HepG2 (cell line): Measurements from ENCODE around the gene KISS1.

Source experiments
- CC2D1A ChIP-seq: sonication (generic); formaldehyde crosslinking; IDR thresholded peaks from 2 replicates; pipeline ENCODE4 v1.8.1; 2023; ENCODE audit warnings: mild to moderate bottlenecking, missing genetic modification reagents
- CEBPG ChIP-seq: IDR thresholded peaks from 2 replicates; pipeline ENCODE4 v1.6.1; 2016
- EP300 ChIP-seq, 3 experiments: sonication (generic) in 1 of 3; formaldehyde crosslinking in 1 of 3; IDR thresholded peaks; 2 replicates each; pipeline versions ENCODE4 v1.5.1 to v1.6.1; 2011 to 2020; ENCODE audit warnings: low read depth in 2 of 3, low read length in 2 of 3, borderline replicate concordance in 1 of 3, improper control_type of control experiment in 1 of 3, mild to moderate bottlenecking in 1 of 3, missing genetic modification reagents in 1 of 3, moderate library complexity in 1 of 3
- GABPB1 ChIP-seq: IDR thresholded peaks from 2 replicates; pipeline ENCODE4 v1.6.1; 2016; ENCODE audit warnings: mild to moderate bottlenecking, missing genetic modification reagents, moderate library complexity, missing compliant biosample characterization
- GATAD2A ChIP-seq: IDR thresholded peaks from 2 replicates; pipeline ENCODE4 v1.6.1; 2016
- IRF2 ChIP-seq: IDR thresholded peaks from 2 replicates; pipeline ENCODE4 v1.6.1; 2018; ENCODE audit warnings: missing genetic modification reagents, missing compliant biosample characterization
- MAFF ChIP-seq: IDR thresholded peaks from 2 replicates; pipeline ENCODE4 v1.6.1; 2011; ENCODE audit warnings: low read depth, low read length, improper control_type of control experiment
- RFX5 ChIP-seq: IDR thresholded peaks from 2 replicates; pipeline ENCODE4 v1.6.1; 2011; ENCODE audit warnings: low read depth, low read length, improper control_type of control experiment
- YEATS2 ChIP-seq: sonication (generic); formaldehyde crosslinking; IDR thresholded peaks from 2 replicates; pipeline ENCODE4 v1.4.0; 2020; ENCODE audit warnings: missing genetic modification reagents, borderline replicate concordance
- ZBTB3 ChIP-seq: sonication (generic); formaldehyde crosslinking; IDR thresholded peaks from 2 replicates; pipeline ENCODE4 v1.4.0; 2020; ENCODE audit warnings: low read depth, mild to moderate bottlenecking, moderate library complexity, missing genetic modification reagents, borderline replicate concordance
- ZBTB42 ChIP-seq: sonication (generic); formaldehyde crosslinking; IDR thresholded peaks from 2 replicates; pipeline ENCODE4 v1.5.0; 2020; ENCODE audit warnings: mild to moderate bottlenecking, missing genetic modification reagents
- TF ChIP-seq, protein P1 (sequence below): fragments of 450-650 bp; IDR thresholded peaks from 2 replicates; pipeline ENCODE4 v1.6.1; 2017
- TF ChIP-seq, protein P2 (sequence below): sonication (generic); formaldehyde crosslinking; IDR thresholded peaks from 2 replicates; pipeline ENCODE4 v1.4.0; 2020; ENCODE audit warnings: missing genetic modification reagents, borderline replicate concordance

DNA sequence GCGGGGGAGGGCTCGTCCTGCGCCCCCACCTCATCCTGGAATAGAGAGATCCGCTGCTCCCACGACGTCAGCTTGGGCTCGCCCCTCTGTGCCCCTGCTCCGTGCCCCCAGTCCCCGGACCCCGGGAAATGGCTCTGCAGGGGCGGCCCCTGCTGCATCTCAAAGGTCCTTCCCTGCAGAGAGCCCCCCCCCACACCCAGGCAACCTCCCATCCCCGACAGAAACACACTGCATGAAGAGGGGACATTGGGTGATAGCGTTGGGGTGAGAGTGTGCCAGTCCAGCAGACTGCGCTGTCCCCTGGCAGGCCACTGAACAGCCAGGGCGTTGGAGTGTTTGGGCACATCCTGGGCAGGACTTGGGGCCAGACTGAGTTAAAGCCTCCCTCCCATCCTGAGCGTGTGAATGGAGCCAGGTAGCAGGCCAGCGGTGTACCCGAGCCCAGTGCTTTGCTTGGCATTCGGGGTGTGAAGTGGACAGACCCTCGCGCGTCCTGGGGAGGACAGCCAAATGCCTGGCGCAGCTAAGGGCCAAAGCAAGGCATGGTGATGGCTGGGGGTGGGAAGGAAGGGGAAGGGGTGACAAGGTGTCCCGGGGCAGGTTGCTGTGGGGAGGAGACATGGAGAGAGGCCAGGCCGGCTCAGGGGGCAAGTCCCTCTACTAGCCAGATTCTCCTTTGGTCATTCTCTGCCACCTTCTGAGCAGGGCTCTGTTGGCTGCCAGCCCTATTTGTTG is 43.8 kb downstream of the KISS1 start:
- TF ChIP-seq, protein P1, sequence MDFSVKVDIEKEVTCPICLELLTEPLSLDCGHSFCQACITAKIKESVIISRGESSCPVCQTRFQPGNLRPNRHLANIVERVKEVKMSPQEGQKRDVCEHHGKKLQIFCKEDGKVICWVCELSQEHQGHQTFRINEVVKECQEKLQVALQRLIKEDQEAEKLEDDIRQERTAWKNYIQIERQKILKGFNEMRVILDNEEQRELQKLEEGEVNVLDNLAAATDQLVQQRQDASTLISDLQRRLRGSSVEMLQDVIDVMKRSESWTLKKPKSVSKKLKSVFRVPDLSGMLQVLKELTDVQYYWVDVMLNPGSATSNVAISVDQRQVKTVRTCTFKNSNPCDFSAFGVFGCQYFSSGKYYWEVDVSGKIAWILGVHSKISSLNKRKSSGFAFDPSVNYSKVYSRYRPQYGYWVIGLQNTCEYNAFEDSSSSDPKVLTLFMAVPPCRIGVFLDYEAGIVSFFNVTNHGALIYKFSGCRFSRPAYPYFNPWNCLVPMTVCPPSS = no peak
- TF ChIP-seq, protein P2, sequence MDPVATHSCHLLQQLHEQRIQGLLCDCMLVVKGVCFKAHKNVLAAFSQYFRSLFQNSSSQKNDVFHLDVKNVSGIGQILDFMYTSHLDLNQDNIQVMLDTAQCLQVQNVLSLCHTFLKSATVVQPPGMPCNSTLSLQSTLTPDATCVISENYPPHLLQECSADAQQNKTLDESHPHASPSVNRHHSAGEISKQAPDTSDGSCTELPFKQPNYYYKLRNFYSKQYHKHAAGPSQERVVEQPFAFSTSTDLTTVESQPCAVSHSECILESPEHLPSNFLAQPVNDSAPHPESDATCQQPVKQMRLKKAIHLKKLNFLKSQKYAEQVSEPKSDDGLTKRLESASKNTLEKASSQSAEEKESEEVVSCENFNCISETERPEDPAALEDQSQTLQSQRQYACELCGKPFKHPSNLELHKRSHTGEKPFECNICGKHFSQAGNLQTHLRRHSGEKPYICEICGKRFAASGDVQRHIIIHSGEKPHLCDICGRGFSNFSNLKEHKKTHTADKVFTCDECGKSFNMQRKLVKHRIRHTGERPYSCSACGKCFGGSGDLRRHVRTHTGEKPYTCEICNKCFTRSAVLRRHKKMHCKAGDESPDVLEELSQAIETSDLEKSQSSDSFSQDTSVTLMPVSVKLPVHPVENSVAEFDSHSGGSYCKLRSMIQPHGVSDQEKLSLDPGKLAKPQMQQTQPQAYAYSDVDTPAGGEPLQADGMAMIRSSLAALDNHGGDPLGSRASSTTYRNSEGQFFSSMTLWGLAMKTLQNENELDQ (CRISPR knock-in tag) = no peak
- TF ChIP-seq RFX5 (no peak), IRF2 (CRISPR knock-in tag) (no peak), EP300 (IDR thresholded peaks at IDR 0.05; ENCODE audit: low read depth in 2 of 2, low read length in 2 of 2) (no peak), EP300 (CRISPR knock-in tag; IDR thresholded peaks at IDR 0.05; ENCODE audit: borderline replicate concordance) (no peak), GABPB1 (CRISPR knock-in tag) (no peak), MAFF (no peak), CEBPG (CRISPR knock-in tag) (no peak), CC2D1A (no peak), GATAD2A (no peak), YEATS2 (CRISPR knock-in tag) (no peak), ZBTB42 (no peak), ZBTB3 (CRISPR knock-in tag) (no peak)
